SK-N-SH treated with all-trans-retinoic acid at 6 μM for 48 hours (cell line): Measurements from ENCODE around the gene GSTA1.
"Not testable (repeated sequence)": the region's sequence is repeated elsewhere in the genome, so short reads cannot be mapped to it uniquely, and the experiment has no call there.

ENCODE experiments used
- ATAC-seq: fragments of 200-7000 bp; cut with Tn5 transposase; 3 replicates; pipeline ENCODE4 v1.9.1; 2020; ENCODE audit warnings: mild to moderate bottlenecking, moderate library complexity
- ARNTL ChIP-seq: fragments of 450-650 bp; formaldehyde crosslinking; IDR thresholded peaks from 2 replicates; pipeline ENCODE4 v1.5.0; 2020; ENCODE audit warnings: low read depth, mild to moderate bottlenecking, moderate library complexity, borderline replicate concordance
- BACH2 ChIP-seq: fragments of 250-450 bp; sonication (Bioruptor Pico); IDR thresholded peaks from 2 replicates; pipeline ENCODE4 v1.9.0; 2021; ENCODE audit warnings: mild to moderate bottlenecking, borderline replicate concordance
- CREB5 ChIP-seq: fragments of 250-450 bp; sonication (Bioruptor Pico); IDR thresholded peaks from 2 replicates; pipeline ENCODE4 v1.5.1; 2020; ENCODE audit warnings: low read depth, mild to moderate bottlenecking, moderate library complexity
- CSDC2 ChIP-seq: fragments of 250-450 bp; sonication (Bioruptor Pico); IDR thresholded peaks from 2 replicates; pipeline ENCODE4 v1.5.0; 2020; ENCODE audit warnings: mild to moderate bottlenecking, moderate library complexity
- CSRNP3 ChIP-seq: fragments of 250-450 bp; sonication (Bioruptor Pico); IDR thresholded peaks from 2 replicates; pipeline ENCODE4 v1.5.1; 2021; ENCODE audit warnings: mild to moderate bottlenecking, moderate library complexity
- ESRRG ChIP-seq: fragments of 250-450 bp; sonication (Bioruptor Pico); IDR thresholded peaks from 2 replicates; pipeline ENCODE4 v1.6.1; 2021; ENCODE audit warnings: mild to moderate bottlenecking
- GLIS3 ChIP-seq: fragments of 250-450 bp; sonication (Bioruptor Pico); IDR thresholded peaks from 2 replicates; pipeline ENCODE4 v1.5.0; 2020; ENCODE audit warnings: mild to moderate bottlenecking, moderate library complexity
- ISL1 ChIP-seq: fragments of 250-450 bp; sonication (Bioruptor Pico); IDR thresholded peaks from 2 replicates; pipeline ENCODE4 v2.1.2; 2022; ENCODE audit warnings: mild to moderate bottlenecking, moderate library complexity
- PATZ1 ChIP-seq: fragments of 250-450 bp; sonication (Bioruptor Pico); IDR thresholded peaks from 2 replicates; pipeline ENCODE4 v1.8.0; 2020; ENCODE audit warnings: mild to moderate bottlenecking, moderate library complexity, borderline replicate concordance
- PPARA ChIP-seq: fragments of 250-450 bp; sonication (Bioruptor Pico); IDR thresholded peaks from 2 replicates; pipeline ENCODE4 v1.5.0; 2020; ENCODE audit warnings: mild to moderate bottlenecking, borderline replicate concordance
- RARB ChIP-seq: fragments of 250-450 bp; sonication (Bioruptor Pico); IDR thresholded peaks from 2 replicates; pipeline ENCODE4 v1.8.0; 2021; ENCODE audit warnings: mild to moderate bottlenecking, moderate library complexity
- SNAI2 ChIP-seq: fragments of 250-450 bp; sonication (Bioruptor Pico); IDR thresholded peaks from 2 replicates; pipeline ENCODE4 v1.5.0; 2020; ENCODE audit warnings: mild to moderate bottlenecking, moderate library complexity
- TCF4 ChIP-seq: fragments of 250-450 bp; sonication (Bioruptor Pico); IDR thresholded peaks from 2 replicates; pipeline ENCODE4 v1.8.0; 2021; ENCODE audit warnings: mild to moderate bottlenecking, moderate library complexity, borderline replicate concordance
- TOX ChIP-seq: fragments of 250-450 bp; sonication (Bioruptor Pico); IDR thresholded peaks from 2 replicates; pipeline ENCODE4 v1.8.0; 2021; ENCODE audit warnings: mild to moderate bottlenecking, moderate library complexity, borderline replicate concordance
- ZC3H10 ChIP-seq: fragments of 250-450 bp; sonication (Bioruptor Pico); IDR thresholded peaks from 2 replicates; pipeline ENCODE4 v1.5.1; 2021; ENCODE audit warnings: mild to moderate bottlenecking, moderate library complexity
- ZFP3 ChIP-seq: fragments of 250-450 bp; sonication (Bioruptor Pico); IDR thresholded peaks from 2 replicates; pipeline ENCODE4 v1.5.0; 2020; ENCODE audit warnings: mild to moderate bottlenecking, moderate library complexity
- ZFP30 ChIP-seq: fragments of 450-650 bp; formaldehyde crosslinking; IDR thresholded peaks from 2 replicates; pipeline ENCODE4 v1.5.0; 2022; ENCODE audit warnings: mild to moderate bottlenecking, moderate library complexity
- ZNF565 ChIP-seq: fragments of 450-650 bp; formaldehyde crosslinking; conservative IDR thresholded peaks from 2 replicates; pipeline ENCODE4 v1.5.0; 2020; ENCODE audit warnings: low read depth, mild to moderate bottlenecking, moderate library complexity
- ZNF70 ChIP-seq: fragments of 450-650 bp; formaldehyde crosslinking; IDR thresholded peaks from 2 replicates; pipeline ENCODE4 v1.5.0; 2020; ENCODE audit warnings: mild to moderate bottlenecking, moderate library complexity
- ZNF8 ChIP-seq: fragments of 450-650 bp; formaldehyde crosslinking; IDR thresholded peaks from 2 replicates; pipeline ENCODE4 v1.5.0; 2020; ENCODE audit warnings: mild to moderate bottlenecking, moderate library complexity
- TF ChIP-seq, protein P1 (sequence below): fragments of 250-450 bp; sonication (Bioruptor Pico); IDR thresholded peaks from 2 replicates; pipeline ENCODE4 v1.5.0; 2020; ENCODE audit warnings: mild to moderate bottlenecking, moderate library complexity

GSTA1 gene

DNA sequence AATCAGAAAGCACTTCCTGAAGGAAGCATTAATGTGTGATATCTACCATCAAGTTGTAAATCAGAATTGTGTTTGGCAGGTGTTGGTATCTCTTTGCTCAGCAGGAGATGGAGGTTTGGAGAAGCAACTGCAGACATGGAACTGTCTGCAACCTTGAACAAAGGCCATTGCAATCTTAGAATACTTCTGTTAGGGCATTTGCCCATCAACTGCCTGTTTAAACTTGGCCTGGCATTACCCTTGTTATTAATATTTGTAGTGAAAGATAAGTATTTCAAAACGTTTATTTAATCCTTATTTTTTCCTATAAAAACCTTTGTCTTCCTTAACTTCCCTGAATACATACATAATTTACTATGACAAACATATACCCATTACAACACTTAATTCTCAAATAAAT, 22.9 kb upstream of the GSTA1 start:
- TF ChIP-seq TOX (CRISPR knock-in tag) (no peak), ZC3H10 (CRISPR knock-in tag) (no peak), ESRRG (no peak), ZNF70 (CRISPR knock-in tag) (no peak), CSRNP3 (no peak), BACH2 (no peak), ZFP3 (CRISPR knock-in tag) (no peak), PPARA (CRISPR knock-in tag) (no peak), ISL1 (CRISPR knock-in tag) (no peak), ZNF565 (no peak), ARNTL (CRISPR knock-in tag) (no peak), ZNF8 (CRISPR knock-in tag) (no peak), TCF4 (CRISPR knock-in tag) (no peak), CREB5 (CRISPR knock-in tag) (no peak), GLIS3 (CRISPR knock-in tag) (no peak), ZFP30 (CRISPR knock-in tag) (no peak), PATZ1 (CRISPR knock-in tag) (no peak), CSDC2 (CRISPR knock-in tag) (no peak)
- TF ChIP-seq, protein P1, sequence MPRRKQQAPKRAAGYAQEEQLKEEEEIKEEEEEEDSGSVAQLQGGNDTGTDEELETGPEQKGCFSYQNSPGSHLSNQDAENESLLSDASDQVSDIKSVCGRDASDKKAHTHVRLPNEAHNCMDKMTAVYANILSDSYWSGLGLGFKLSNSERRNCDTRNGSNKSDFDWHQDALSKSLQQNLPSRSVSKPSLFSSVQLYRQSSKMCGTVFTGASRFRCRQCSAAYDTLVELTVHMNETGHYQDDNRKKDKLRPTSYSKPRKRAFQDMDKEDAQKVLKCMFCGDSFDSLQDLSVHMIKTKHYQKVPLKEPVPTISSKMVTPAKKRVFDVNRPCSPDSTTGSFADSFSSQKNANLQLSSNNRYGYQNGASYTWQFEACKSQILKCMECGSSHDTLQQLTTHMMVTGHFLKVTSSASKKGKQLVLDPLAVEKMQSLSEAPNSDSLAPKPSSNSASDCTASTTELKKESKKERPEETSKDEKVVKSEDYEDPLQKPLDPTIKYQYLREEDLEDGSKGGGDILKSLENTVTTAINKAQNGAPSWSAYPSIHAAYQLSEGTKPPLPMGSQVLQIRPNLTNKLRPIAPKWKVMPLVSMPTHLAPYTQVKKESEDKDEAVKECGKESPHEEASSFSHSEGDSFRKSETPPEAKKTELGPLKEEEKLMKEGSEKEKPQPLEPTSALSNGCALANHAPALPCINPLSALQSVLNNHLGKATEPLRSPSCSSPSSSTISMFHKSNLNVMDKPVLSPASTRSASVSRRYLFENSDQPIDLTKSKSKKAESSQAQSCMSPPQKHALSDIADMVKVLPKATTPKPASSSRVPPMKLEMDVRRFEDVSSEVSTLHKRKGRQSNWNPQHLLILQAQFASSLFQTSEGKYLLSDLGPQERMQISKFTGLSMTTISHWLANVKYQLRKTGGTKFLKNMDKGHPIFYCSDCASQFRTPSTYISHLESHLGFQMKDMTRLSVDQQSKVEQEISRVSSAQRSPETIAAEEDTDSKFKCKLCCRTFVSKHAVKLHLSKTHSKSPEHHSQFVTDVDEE = no peak
- TF ChIP-seq, all 23 proteins: peak for 0
- no peak for ATAC-seq

DNA sequence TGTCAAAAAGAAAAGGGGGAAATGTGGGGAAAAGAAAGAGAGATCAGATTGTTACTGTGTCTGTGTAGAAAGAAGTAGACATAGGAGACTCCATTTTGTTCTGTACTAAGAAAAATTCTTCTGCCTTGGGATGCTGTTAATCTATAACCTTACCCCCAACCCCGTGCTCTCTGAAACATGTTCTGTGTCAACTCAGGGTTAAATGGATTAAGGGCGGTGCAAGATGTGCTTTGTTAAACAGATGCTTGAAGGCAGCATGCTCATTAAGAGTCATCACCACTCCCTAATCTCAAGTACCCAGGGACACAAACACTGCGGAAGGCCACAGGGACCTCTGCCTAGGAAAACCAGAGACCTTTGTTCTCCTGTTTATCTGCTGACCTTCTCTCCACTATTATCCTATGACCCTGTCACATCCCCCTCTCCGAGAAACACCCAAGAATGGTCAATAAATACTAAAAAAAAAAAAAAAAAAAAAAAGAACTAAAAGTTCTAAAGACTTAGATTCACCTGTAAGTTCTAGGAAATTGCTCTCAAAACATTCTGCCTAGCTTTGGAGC, 22.4 kb upstream of the GSTA1 start:
- not testable (repeated sequence) for ATAC-seq

GRCh38 chr6:52825270-52825793, 21.7 kb upstream of the GSTA1 start:
- ATAC-seq = not testable (repeated sequence)

GRCh38 chr6:52821842-52822241, 18.2 kb upstream of the GSTA1 start:
- ATAC-seq = no peak
- TF ChIP-seq ZC3H10 (CRISPR knock-in tag) = no peak
- no peak for TF ChIP-seq ZNF8 (CRISPR knock-in tag)
- TF ChIP-seq RARB (CRISPR knock-in tag) = no peak
- no peak for TF ChIP-seq ZFP3 (CRISPR knock-in tag)
- no peak for TF ChIP-seq SNAI2 (CRISPR knock-in tag)
- TF ChIP-seq, all 23 proteins: peak for 0

DNA sequence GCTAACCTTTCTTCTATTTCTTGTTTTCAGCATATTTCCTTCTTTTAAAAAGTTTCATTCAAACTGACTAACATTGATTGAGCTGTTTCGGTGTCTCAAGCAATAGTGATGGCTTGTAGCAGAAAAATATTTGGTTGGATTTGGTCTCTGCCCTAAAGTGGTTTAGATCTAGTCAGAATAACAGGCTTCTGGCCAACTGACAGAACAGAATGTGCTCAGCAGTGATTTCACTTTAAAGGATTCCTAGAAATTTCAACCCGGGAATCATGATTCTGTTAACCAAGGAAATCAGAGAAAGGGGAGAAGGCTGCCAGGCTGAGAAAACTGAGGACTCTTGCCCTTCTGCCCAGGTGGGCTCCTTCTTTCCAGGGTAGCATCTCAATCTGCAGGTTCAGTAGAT, 16.6 kb upstream of the GSTA1 start:
- no peak for ATAC-seq
- TF ChIP-seq PPARA (CRISPR knock-in tag) (no peak), ISL1 (CRISPR knock-in tag) (no peak), ZNF565 (no peak), ZFP3 (CRISPR knock-in tag) (no peak), ESRRG (no peak), CSRNP3 (no peak), ARNTL (CRISPR knock-in tag) (no peak), ZNF70 (CRISPR knock-in tag) (no peak)
- TF ChIP-seq, protein P1 = no peak
